NOMO-1 treated with dmso at 0.1 percent for 144 hours (cell line): ENCODE data around the gene CACNG4.

Experiments used
- DNase-seq: peaks from one replicate; lab custom pipeline; 2025; ENCODE audit not compliant: unreplicated experiment; lab: John Stamatoyannopoulos, UW

CACNG4 gene

DNA sequence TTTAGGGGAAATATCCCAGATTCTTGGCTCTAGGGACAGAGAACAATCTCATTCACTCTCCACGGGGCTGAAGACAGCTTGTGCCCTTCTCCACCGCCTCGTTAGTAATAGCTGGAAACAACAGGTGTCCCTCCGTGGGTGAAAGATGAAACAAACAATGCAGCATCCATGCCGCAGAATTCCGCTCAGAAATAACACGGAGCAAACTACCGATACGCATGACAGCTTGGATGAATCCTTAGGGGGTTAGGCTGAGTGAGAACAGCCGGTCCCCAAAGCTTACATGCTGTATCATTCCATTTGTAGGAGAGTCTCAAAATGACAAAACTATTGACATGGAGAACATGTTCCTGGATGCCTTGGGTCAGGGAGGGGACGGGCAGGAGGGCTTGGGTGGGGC, 50.5 kb downstream of the CACNG4 start:
- DNase-seq: no peak

DNA sequence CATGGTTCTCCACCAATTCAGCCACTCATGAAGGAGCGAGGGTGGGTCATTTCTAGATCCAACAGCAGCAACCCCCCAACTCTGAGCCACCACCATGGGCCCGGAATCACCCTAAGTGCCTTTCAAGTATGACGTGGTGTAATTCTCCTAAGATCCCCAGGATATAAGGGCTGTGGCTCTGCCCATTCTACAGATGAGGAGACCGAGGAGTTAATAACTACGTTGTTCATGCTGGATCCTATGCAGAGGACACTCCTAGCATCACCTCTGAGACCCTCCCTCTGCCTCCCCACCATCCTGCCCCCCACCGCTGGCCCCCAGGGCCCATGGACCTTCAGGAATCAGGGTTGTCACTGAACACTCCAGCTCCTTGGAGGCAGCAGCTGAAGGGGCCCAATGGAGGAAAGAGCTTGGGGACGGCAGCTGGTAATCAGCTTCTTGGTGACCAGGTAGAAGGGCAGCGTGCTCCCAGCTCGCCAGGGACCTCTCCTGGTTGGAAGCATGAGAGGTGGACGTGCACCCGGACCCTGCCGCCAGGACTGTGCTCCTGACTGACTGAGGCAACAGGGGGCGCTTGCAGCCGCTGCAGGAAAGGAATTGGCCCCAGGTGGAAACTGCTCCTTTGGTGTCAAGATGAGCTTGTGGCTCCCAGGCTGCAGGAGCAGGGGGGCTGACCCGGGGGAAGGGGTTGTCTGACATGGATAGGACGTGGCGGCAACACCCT, 51.7 kb downstream of the CACNG4 start:
- no peak for DNase-seq

DNA sequence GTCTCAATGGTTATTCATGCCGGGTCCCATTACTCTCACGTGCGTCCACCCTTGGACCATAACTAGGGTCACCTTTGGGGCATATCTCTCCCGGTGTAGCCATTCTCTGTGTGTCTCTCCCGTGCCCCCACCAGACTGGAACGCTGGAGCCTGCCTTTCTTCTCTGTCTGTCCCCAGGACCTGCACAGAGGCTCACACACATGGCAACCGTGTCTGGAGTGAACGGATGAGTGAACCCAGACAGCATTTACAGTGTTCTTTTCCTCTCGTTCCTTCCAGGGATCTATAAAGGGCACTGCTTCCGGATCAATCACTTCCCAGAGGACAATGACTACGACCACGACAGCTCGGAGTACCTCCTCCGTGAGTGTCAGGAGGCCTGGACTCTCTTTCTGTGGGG, 53.4 kb downstream of the CACNG4 start:
- no peak for DNase-seq

GRCh38 chr17:67018471-67019434, 54.2 kb downstream of the CACNG4 start:
- DNase-seq: no peak

- no peak for DNase-seq
Observed at GRCh38 chr17:67019809-67020208, 55.3 kb downstream of the CACNG4 start.

DNA sequence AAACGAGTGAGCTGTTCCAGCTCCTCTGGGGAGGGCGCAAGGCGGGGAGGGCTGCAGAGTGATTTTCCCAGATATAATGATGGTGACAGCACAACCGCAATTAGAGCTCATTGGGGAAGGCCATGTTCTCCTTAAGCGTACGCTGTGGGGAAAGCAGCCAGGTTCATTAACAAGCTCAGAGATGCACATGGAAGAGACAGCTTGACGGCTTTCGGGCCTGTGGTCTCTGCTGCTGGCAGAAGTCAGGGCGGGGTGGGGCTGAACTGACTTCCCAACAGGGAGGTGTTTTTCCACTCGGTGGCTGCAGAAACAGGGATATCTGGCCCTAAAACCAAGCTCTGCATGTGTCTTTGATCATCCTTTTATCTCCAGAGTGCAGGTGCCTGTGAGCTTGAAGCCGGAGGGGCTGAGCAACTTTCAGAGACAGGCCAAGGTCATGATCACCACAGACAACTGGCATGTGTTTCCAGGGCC, 55.8 kb downstream of the CACNG4 start:
- no peak for DNase-seq

- no peak for DNase-seq
Observed at GRCh38 chr17:67021196-67021595, 56.7 kb downstream of the CACNG4 start.

GRCh38 chr17:67021743-67022450, 57.4 kb downstream of the CACNG4 start:
- no peak for DNase-seq

GRCh38 chr17:67022451-67022810, 57.9 kb downstream of the CACNG4 start:
- no peak for DNase-seq

DNA sequence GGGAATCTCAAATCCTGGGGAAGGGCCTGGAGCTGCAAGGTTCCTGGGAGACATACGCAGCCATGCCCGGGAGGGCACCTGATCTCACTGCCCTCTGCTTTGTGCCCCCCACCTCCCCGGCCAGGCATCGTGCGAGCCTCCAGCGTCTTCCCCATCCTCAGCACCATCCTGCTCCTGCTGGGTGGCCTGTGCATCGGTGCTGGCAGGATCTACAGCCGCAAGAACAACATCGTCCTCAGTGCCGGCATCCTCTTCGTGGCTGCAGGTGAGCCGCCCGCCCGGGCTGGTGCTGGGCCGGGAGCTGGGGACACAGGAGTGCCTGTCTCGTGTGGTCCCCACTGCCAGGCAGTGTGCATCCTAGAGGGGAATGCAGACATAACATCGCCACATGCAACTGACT, 60.2 kb downstream of the CACNG4 start:
- no peak for DNase-seq

GRCh38 chr17:67025216-67025792, 60.8 kb downstream of the CACNG4 start:
- no peak for DNase-seq

DNA sequence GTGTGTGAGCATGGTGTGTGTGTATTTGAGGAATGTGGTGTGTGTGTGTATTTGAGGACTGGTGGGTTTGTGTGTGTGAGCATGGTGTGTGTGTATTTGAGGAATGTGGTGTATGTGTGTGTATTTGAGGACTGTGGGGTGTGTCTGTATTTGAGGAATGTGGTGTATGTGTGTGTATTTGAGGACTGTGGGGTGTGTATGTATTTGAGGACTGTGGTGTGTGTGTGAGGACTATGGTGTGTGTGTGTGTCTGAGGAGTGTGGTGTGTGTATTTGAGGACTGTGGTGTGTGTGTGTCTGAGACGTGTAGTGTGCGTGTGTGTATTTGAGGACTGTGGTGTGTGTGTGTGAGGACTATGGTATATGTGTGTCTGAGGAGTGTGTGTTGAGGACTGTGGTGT, 61.8 kb downstream of the CACNG4 start:
- no peak for DNase-seq

GRCh38 chr17:67027031-67027628, 62.6 kb downstream of the CACNG4 start:
- DNase-seq: no peak

DNA sequence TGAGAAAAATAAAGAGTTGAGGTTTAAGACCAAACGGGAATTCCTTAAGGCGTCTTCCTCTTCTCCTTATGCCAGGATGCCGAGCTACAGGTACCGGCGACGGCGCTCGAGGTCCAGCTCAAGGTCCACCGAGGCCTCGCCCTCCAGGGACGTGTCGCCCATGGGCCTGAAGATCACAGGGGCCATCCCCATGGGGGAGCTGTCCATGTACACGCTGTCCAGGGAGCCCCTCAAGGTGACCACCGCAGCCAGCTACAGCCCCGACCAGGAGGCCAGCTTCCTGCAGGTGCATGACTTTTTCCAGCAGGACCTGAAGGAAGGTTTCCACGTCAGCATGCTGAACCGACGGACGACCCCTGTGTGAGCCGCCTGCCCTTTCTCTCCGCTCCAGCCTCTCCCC, 66.1 kb downstream of the CACNG4 start:
- DNase-seq: no peak

GRCh38 chr17:67032382-67032781, 67.9 kb downstream of the CACNG4 start:
- DNase-seq: no peak

DNA sequence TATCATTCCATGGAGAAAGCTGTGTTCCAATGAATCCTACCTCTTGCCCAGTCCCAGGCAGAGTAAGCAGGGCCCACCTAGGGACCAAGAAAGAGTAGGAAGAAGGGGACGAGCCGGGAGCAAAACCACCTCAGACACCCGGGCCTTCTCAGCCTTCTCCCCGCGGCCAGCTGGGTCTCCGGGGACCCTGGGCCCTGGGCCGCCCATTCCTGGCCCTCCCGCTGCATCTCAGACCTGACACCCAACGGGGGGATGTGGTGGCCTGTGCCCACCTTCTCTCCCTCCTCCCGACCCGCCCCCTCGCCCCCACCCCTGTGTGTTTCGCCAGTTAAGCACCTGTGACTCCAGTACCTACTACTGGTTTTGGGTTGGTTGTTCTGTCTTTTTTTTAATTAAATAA, 68.5 kb downstream of the CACNG4 start:
- no peak for DNase-seq

- DNase-seq: no peak
Observed at GRCh38 chr17:67033613-67034012, 69.1 kb downstream of the CACNG4 start.

DNA sequence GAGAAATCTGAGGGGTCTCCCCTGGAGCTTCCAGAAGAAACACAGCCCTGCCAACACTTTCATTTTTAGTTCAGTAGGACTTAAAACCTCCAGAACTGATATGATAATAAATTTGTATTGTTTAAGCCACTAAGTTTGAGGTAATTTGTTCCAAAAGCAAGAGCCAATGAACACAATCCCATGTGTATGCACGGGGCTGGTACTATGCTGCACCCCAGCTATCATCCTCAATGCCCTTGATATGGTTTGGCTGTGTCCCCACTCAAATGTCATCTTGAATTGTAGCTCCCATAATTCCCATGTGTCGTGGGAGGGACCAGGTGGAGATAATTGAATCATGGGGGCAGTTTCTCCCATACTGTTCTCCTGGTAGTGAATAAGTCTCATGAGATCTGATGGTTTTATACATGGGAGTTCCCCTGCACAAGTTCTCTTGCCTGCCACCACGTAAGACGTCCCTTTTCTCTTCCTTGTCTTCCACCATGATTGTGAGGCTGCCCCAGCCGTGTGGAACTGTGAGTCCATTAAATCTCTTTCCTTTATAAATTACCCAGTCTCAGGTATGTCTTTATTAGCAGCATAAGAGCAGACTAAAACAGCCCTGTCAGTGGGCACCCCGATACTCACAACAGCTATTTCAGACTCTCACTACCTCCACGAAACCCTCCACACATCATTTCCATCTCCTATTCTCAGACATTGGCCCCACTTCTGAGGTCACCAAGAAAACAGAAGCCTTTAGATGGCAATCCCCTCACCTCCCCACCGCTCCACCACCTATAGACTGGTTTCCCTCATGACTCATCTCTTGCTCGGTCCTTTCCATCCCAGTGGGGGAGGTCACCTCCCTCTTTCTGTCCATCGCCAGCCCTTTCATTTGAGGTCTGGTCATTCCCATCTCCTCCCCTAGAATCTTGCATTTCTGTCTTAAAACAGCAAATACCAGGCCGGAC, 70.9 kb downstream of the CACNG4 start:
- DNase-seq: no peak

DNA sequence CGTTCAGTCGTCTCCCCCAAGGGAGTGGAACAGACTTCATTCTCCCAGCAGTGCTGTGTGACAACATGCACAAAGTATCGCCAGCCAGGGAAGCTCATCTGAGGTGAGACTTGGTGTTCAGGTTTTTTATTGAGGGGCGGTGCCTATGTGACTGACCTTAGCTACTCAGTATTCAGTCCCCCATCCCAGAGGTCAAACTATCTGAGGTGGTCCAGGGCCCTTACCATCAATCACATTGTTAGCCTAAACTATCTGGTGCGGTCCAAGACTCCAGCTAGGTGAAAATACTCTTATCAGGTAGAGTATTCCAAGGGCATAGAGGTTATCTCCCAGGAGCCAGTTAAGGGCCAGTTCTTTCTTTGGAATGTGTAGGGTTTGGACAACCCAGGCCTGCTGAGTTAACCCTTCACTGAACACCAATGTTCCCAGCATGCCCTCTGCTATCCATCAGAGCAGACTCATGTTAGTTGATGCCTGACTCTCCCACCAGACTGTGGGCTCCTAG, 74.4 kb downstream of the CACNG4 start:
- no peak for DNase-seq
